Adipocyte (in vitro differentiated cells): ENCODE results near the gene MEF2D.
A peak's percentile ranks its signal among the peaks of the same experiment; 100 is the strongest.

ENCODE experiments used
- DNase-seq: peaks from one replicate; pipeline ENCODE4 v3.0.0-alpha.2; 2015; ENCODE audit warnings: low read depth
- H3K27me3 ChIP-seq: replicated peaks from 2 replicates; pipeline ENCODE4 v1.7.0; 2013; ENCODE audit warnings: mild to moderate bottlenecking, low read length, moderate library complexity; ENCODE audit not compliant: control insufficient read depth, insufficient read depth
- H3K36me3 ChIP-seq: 2 replicates; pipeline ENCODE4 v1.7.0; 2013; ENCODE audit warnings: low read length, mild to moderate bottlenecking, moderate library complexity; ENCODE audit not compliant: control insufficient read depth, insufficient read depth, severe bottlenecking
- H3K4me1 ChIP-seq: 2 replicates; pipeline ENCODE4 v1.7.0; 2013; ENCODE audit warnings: mild to moderate bottlenecking, low read length, moderate library complexity; ENCODE audit not compliant: control insufficient read depth, insufficient read depth
- H3K4me3 ChIP-seq: 2 replicates; pipeline ENCODE4 v1.7.0; 2013; ENCODE audit warnings: mild to moderate bottlenecking, low read length, moderate library complexity
- H3K9ac ChIP-seq: 2 replicates; pipeline ENCODE4 v1.7.0; 2013; ENCODE audit warnings: mild to moderate bottlenecking, low read length, moderate library complexity
- H3K9me3 ChIP-seq: 2 replicates; pipeline ENCODE4 v1.7.0; 2013; ENCODE audit warnings: mild to moderate bottlenecking, low read length, moderate library complexity; ENCODE audit not compliant: control insufficient read depth

Gene MEF2D

GRCh38 chr1:156492013-156492590, 8.5 kb downstream of the MEF2D start:
- Histone ChIP-seq H3K4me3 (no peak overlapping the region), H3K4me1 (peaks cover 86% of the 10 kb centered on the region)
- DNase-seq = no peak

GRCh38 chr1:156491151-156491949, 9.2 kb downstream of the MEF2D start:
- no peak overlapping the region for H3K4me3 ChIP-seq
- no peaks in the 10 kb centered on the region for H3K9me3 ChIP-seq
- peaks cover 10% of the 10 kb centered on the region for H3K36me3 ChIP-seq
- DNase-seq = no peak
- peaks cover 79% of the 10 kb centered on the region for H3K4me1 ChIP-seq
- H3K27me3 ChIP-seq = no peaks in the 10 kb centered on the region
- H3K9ac ChIP-seq = peak overlapping the region; percentile 13

More at GRCh38 chr1:156492013-156492590, 8.5 kb downstream of the MEF2D start:
- Histone ChIP-seq H3K9ac (no peak overlapping the region), H3K27me3 (no peaks in the 10 kb centered on the region), H3K9me3 (no peaks in the 10 kb centered on the region), H3K36me3 (peaks cover 10% of the 10 kb centered on the region)

- peak overlapping the region; percentile 49 for H3K4me3 ChIP-seq
- DNase-seq = peak; percentile 69
- H3K36me3 ChIP-seq = peaks cover 10% of the 10 kb centered on the region
- H3K9ac ChIP-seq = peak overlapping the region; percentile 58
- peaks cover 70% of the 10 kb centered on the region for H3K4me1 ChIP-seq
- H3K27me3 ChIP-seq = no peaks in the 10 kb centered on the region
- no peaks in the 10 kb centered on the region for H3K9me3 ChIP-seq
Observed at GRCh38 chr1:156490401-156491032, 10.1 kb downstream of the MEF2D start.

GRCh38 chr1:156489935-156490293, 10.7 kb downstream of the MEF2D start:
- Histone ChIP-seq H3K9ac (peak overlapping the region; percentile 58), H3K9me3 (no peaks in the 10 kb centered on the region), H3K4me3 (peak overlapping the region; percentile 49), H3K36me3 (peaks cover 7% of the 10 kb centered on the region), H3K27me3 (no peaks in the 10 kb centered on the region), H3K4me1 (peaks cover 64% of the 10 kb centered on the region)
- no peak for DNase-seq

GRCh38 chr1:156489166-156489934, 11.2 kb downstream of the MEF2D start:
- H3K9ac ChIP-seq = peak overlapping the region; percentile 58
- peaks cover 4% of the 10 kb centered on the region for H3K36me3 ChIP-seq
- no peak for DNase-seq
- H3K4me3 ChIP-seq = peak overlapping the region; percentile 49
- no peaks in the 10 kb centered on the region for H3K27me3 ChIP-seq
- H3K9me3 ChIP-seq = no peaks in the 10 kb centered on the region
- H3K4me1 ChIP-seq = peaks cover 63% of the 10 kb centered on the region

GRCh38 chr1:156488566-156489165, 11.9 kb downstream of the MEF2D start:
- H3K9me3 ChIP-seq = no peaks in the 10 kb centered on the region
- no peak overlapping the region for H3K9ac ChIP-seq
- H3K4me3 ChIP-seq = no peak overlapping the region
- no peak for DNase-seq
- peaks cover 4% of the 10 kb centered on the region for H3K36me3 ChIP-seq
- peaks cover 62% of the 10 kb centered on the region for H3K4me1 ChIP-seq
- H3K27me3 ChIP-seq = no peaks in the 10 kb centered on the region

- Histone ChIP-seq H3K9ac (no peak overlapping the region), H3K27me3 (no peaks in the 10 kb centered on the region), H3K4me1 (peaks cover 61% of the 10 kb centered on the region), H3K36me3 (peaks cover 6% of the 10 kb centered on the region), H3K9me3 (no peaks in the 10 kb centered on the region), H3K4me3 (no peak overlapping the region)
- no peak for DNase-seq
Observed at GRCh38 chr1:156487862-156488261, 12.7 kb downstream of the MEF2D start.

GRCh38 chr1:156486421-156487344, 13.9 kb downstream of the MEF2D start:
- Histone ChIP-seq H3K9me3 (no peaks in the 10 kb centered on the region), H3K4me3 (no peak overlapping the region), H3K4me1 (peaks cover 49% of the 10 kb centered on the region), H3K9ac (no peak overlapping the region), H3K27me3 (no peaks in the 10 kb centered on the region), H3K36me3 (peaks cover 18% of the 10 kb centered on the region)
- no peak for DNase-seq

- Histone ChIP-seq H3K27me3 (no peaks in the 10 kb centered on the region), H3K9me3 (no peaks in the 10 kb centered on the region), H3K36me3 (peaks cover 25% of the 10 kb centered on the region), H3K4me1 (peaks cover 42% of the 10 kb centered on the region), H3K9ac (no peak overlapping the region), H3K4me3 (no peak overlapping the region)
- no peak for DNase-seq
Observed at GRCh38 chr1:156485984-156486383, 14.6 kb downstream of the MEF2D start.

- no peaks in the 10 kb centered on the region for H3K27me3 ChIP-seq
- H3K36me3 ChIP-seq = peaks cover 38% of the 10 kb centered on the region
- no peaks in the 10 kb centered on the region for H3K9me3 ChIP-seq
- no peak overlapping the region for H3K9ac ChIP-seq
- H3K4me3 ChIP-seq = no peak overlapping the region
- no peak for DNase-seq
- H3K4me1 ChIP-seq = peaks cover 28% of the 10 kb centered on the region
Observed at GRCh38 chr1:156484480-156485058, 16.0 kb downstream of the MEF2D start.
